Stomach (tissue), 4 donors: Measurements from ENCODE around the gene PSMB3.

Experiments used
- EP300 ChIP-seq: sonication (generic); formaldehyde crosslinking; IDR thresholded peaks from one replicate; pipeline ENCODE4 v1.6.1; 2017; ENCODE audit warnings: antibody characterized with exemption
- POLR2A ChIP-seq, 4 donors: fragments of 450-650 bp; IDR thresholded peaks; one replicate each; pipeline ENCODE4 v1.6.1; 2016; ENCODE audit warnings: antibody characterized with exemption in 4 of 4, control low read depth in 2 of 4, mild to moderate bottlenecking in 1 of 4, moderate library complexity in 1 of 4
- POLR2AphosphoS5 ChIP-seq, 3 donors: sonication (generic); formaldehyde crosslinking; IDR thresholded peaks; one replicate each; pipeline ENCODE4 v1.6.1; 2016; ENCODE audit warnings: antibody characterized with exemption in 3 of 3
- TF ChIP-seq, protein P1 (sequence below), 7 experiments: fragments of 450-650 bp in 4 of 7; fragments of 200-600 bp in 3 of 7; sonication (generic) in 3 of 7; IDR thresholded peaks; one replicate each; pipeline ENCODE4 v1.5.1; 2016 to 2019; ENCODE audit warnings: antibody characterized with exemption in 7 of 7, control low read depth in 2 of 7, mild to moderate bottlenecking in 1 of 7

DNA sequence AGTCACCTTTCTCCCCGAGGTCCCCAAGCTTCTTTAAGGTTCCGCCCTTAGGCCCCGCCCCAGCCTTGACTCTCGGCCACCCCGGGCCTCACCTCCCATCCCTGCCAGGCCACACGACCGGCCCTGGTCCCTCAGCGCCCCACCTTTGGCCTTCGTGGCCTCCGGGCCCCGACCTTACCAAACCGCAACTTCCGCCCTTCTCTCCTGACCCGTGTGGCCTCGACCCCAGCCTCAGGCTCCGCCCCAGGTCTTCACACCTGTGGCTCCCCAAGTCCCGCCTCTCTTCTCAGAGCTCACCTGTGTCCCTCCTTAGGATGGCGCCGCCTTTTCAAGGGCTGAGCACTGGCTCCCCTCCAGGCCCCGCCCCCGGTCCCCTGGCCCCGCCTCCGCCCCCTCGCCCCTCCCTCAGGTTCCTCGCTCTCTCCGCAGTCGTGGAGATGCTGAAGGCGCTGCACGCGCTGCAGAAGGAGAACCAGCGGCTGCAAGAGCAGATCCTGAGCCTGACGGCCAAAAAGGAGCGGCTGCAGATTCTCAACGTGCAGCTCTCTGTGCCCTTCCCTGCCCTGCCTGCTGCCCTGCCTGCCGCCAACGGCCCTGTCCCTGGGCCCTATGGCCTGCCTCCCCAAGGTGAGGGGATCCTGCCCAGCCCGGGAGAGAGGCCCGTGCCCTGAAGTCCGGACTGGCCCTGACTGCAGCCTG is 32.4 kb upstream of the PSMB3 start:
- TF ChIP-seq POLR2AphosphoS5 (IDR thresholded peaks at IDR 0.05) (no peak), POLR2A (IDR thresholded peaks at IDR 0.05) (no peak), EP300 (no peak)
- TF ChIP-seq, protein P1, sequence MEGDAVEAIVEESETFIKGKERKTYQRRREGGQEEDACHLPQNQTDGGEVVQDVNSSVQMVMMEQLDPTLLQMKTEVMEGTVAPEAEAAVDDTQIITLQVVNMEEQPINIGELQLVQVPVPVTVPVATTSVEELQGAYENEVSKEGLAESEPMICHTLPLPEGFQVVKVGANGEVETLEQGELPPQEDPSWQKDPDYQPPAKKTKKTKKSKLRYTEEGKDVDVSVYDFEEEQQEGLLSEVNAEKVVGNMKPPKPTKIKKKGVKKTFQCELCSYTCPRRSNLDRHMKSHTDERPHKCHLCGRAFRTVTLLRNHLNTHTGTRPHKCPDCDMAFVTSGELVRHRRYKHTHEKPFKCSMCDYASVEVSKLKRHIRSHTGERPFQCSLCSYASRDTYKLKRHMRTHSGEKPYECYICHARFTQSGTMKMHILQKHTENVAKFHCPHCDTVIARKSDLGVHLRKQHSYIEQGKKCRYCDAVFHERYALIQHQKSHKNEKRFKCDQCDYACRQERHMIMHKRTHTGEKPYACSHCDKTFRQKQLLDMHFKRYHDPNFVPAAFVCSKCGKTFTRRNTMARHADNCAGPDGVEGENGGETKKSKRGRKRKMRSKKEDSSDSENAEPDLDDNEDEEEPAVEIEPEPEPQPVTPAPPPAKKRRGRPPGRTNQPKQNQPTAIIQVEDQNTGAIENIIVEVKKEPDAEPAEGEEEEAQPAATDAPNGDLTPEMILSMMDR (IDR thresholded peaks at IDR 0.05): no peak
